ENCODE measurements around the gene CELF1. TPM values are rescaled to one million over a fixed set of nuclear protein-coding genes. Genes with fewer than 3 reads are reported as not detected.

The CELF1 gene
- total and polyA plus RNA-seq, 2 donors (not counting 1 experiment from before 2014, with no cell fraction given), result 81.1 to 100 TPM

DNA sequence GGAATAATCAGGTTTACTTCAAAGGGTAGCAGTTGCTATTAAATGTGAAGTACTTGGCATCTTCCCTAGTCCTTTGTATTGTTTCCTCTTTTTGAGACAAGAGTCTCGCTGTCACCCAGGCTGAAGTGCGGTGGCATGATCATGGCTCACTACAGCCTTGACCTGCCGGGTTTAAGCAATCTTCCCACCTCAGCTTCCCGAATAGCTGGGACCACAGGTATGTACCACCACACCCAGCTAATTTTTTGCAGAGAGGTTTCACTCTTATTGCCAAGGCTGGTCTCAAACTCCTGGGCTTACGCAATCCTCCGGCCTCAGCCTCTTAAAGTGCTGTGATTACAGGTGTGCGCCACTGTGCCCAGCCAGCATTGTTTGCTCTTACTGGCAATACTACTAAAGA is 67.8 kb downstream of the CELF1 start:
- H3K4me2 ChIP-seq (ENCODE audit: extremely low read depth, insufficient read depth, low read length), result no peak overlapping the region
- H3K9me3 ChIP-seq (ENCODE audit: control insufficient read depth, insufficient read depth, low read depth, low read length), result no peaks in the 10 kb centered on the region
- H3K27ac ChIP-seq (ENCODE audit: insufficient read depth, low read length), result no peak overlapping the region
- no peak for DNase-seq (ENCODE audit: low read depth in 2 of 2)
- no peak overlapping the region for H3K9ac ChIP-seq (ENCODE audit: insufficient read depth, low read length)
- no peak overlapping the region for H2AFZ ChIP-seq (ENCODE audit: low read length)
- H3K4me3 ChIP-seq (replicated peaks in 1 of 4; ENCODE audit: control extremely low read depth in 1 of 4, insufficient read depth in 1 of 4, low read depth in 3 of 4, low read length in 4 of 4), result no peak overlapping the region
- peaks cover 2% of the 10 kb centered on the region for H3K4me1 ChIP-seq (ENCODE audit: control insufficient read depth, extremely low read depth, insufficient read depth, low read length)
- H3K79me2 ChIP-seq (ENCODE audit: control insufficient read depth, insufficient read depth, low read length), result peaks cover 12% of the 10 kb centered on the region
- no peaks in the 10 kb centered on the region for H4K20me1 ChIP-seq (ENCODE audit: control insufficient read depth, extremely low read depth, insufficient read depth, low read length)
- H3K27me3 ChIP-seq (ENCODE audit: control insufficient read depth, insufficient read depth, low read length), result no peaks in the 10 kb centered on the region
- peaks cover 11% of the 10 kb centered on the region for H3K36me3 ChIP-seq (ENCODE audit: control insufficient read depth, insufficient read depth, low read length)
- no peak for TF ChIP-seq EZH2 (IDR thresholded peaks at IDR 0.05; ENCODE audit: low read length, missing control alignments)
- TF ChIP-seq, protein P1, sequence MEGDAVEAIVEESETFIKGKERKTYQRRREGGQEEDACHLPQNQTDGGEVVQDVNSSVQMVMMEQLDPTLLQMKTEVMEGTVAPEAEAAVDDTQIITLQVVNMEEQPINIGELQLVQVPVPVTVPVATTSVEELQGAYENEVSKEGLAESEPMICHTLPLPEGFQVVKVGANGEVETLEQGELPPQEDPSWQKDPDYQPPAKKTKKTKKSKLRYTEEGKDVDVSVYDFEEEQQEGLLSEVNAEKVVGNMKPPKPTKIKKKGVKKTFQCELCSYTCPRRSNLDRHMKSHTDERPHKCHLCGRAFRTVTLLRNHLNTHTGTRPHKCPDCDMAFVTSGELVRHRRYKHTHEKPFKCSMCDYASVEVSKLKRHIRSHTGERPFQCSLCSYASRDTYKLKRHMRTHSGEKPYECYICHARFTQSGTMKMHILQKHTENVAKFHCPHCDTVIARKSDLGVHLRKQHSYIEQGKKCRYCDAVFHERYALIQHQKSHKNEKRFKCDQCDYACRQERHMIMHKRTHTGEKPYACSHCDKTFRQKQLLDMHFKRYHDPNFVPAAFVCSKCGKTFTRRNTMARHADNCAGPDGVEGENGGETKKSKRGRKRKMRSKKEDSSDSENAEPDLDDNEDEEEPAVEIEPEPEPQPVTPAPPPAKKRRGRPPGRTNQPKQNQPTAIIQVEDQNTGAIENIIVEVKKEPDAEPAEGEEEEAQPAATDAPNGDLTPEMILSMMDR (conservative IDR thresholded peaks at IDR 0.05 in 1 of 2, IDR thresholded peaks at IDR 0.05 in 1 of 2; ENCODE audit: low read depth in 1 of 2, low read length in 2 of 2), result no peak

DNA sequence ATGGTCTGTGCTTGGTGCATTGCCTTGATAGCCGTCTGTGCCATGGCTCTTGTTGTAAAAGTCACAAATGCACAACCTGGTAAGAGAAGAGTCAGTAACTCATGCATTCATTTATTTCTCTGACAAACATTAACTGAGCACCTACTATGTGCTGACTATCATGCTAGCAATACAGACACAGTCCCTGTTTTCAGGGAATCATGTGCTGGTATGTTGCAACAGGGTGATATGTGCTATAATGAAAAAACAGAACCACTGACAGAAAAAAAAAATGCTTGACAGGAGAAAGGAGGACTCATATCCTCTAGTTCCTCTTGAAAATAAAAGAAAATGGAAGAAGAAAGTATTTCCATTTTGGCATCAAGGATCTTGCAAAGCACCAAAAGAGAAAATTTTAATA is 69.5 kb downstream of the CELF1 start:
- Histone ChIP-seq H3K27ac (ENCODE audit: insufficient read depth, low read length) (no peak overlapping the region), H3K4me3 (replicated peaks in 1 of 4; ENCODE audit: control extremely low read depth in 1 of 4, insufficient read depth in 1 of 4, low read depth in 3 of 4, low read length in 4 of 4) (no peak overlapping the region), H3K79me2 (ENCODE audit: control insufficient read depth, insufficient read depth, low read length) (peaks cover 5% of the 10 kb centered on the region), H4K20me1 (ENCODE audit: control insufficient read depth, extremely low read depth, insufficient read depth, low read length) (no peaks in the 10 kb centered on the region), H3K36me3 (ENCODE audit: control insufficient read depth, insufficient read depth, low read length) (peaks cover 13% of the 10 kb centered on the region), H3K9me3 (ENCODE audit: control insufficient read depth, insufficient read depth, low read depth, low read length) (no peaks in the 10 kb centered on the region), H2AFZ (ENCODE audit: low read length) (no peak overlapping the region), H3K27me3 (ENCODE audit: control insufficient read depth, insufficient read depth, low read length) (no peaks in the 10 kb centered on the region), H3K4me2 (ENCODE audit: extremely low read depth, insufficient read depth, low read length) (no peak overlapping the region), H3K9ac (ENCODE audit: insufficient read depth, low read length) (no peak overlapping the region), H3K4me1 (ENCODE audit: control insufficient read depth, extremely low read depth, insufficient read depth, low read length) (no peaks in the 10 kb centered on the region)
- DNase-seq (ENCODE audit: low read depth in 2 of 2), result no peak
- no peak for TF ChIP-seq EZH2 (IDR thresholded peaks at IDR 0.05; ENCODE audit: low read length, missing control alignments)
- TF ChIP-seq, protein P1 (conservative IDR thresholded peaks at IDR 0.05 in 1 of 2, IDR thresholded peaks at IDR 0.05 in 1 of 2; ENCODE audit: low read depth in 1 of 2, low read length in 2 of 2), result no peak

DNA sequence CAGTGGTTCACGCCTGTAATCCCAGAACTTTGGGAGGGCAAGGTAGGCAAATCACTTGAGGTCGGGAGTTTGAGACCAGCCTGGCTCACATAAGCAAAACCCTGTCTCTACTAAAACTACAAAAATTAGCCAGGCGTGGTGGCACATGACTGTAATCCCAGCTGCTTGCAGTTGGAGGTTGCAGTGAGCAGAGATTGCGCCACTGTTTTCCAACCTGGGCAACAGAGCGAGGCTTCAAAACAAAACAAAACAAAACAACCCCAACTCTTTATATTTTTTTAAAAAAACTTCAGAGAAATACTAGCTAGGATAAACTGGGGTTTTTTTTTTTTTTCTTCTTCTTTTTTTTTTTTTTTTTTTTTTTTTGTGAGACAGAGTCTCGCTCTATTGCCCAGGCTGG is 72.2 kb downstream of the CELF1 start:
- no peak overlapping the region for H2AFZ ChIP-seq (ENCODE audit: low read length)
- no peaks in the 10 kb centered on the region for H3K4me1 ChIP-seq (ENCODE audit: control insufficient read depth, extremely low read depth, insufficient read depth, low read length)
- H3K4me3 ChIP-seq (replicated peaks in 1 of 4; ENCODE audit: control extremely low read depth in 1 of 4, insufficient read depth in 1 of 4, low read depth in 3 of 4, low read length in 4 of 4), result no peak overlapping the region
- no peak overlapping the region for H3K4me2 ChIP-seq (ENCODE audit: extremely low read depth, insufficient read depth, low read length)
- H3K79me2 ChIP-seq (ENCODE audit: control insufficient read depth, insufficient read depth, low read length), result peaks cover 2% of the 10 kb centered on the region
- TF ChIP-seq, protein P1 (conservative IDR thresholded peaks at IDR 0.05 in 1 of 2, IDR thresholded peaks at IDR 0.05 in 1 of 2; ENCODE audit: low read depth in 1 of 2, low read length in 2 of 2), result no peak
- no peak for TF ChIP-seq EZH2 (IDR thresholded peaks at IDR 0.05; ENCODE audit: low read length, missing control alignments)
- no peaks in the 10 kb centered on the region for H3K27me3 ChIP-seq (ENCODE audit: control insufficient read depth, insufficient read depth, low read length)
- H4K20me1 ChIP-seq (ENCODE audit: control insufficient read depth, extremely low read depth, insufficient read depth, low read length), result no peaks in the 10 kb centered on the region
- no peak overlapping the region for H3K9ac ChIP-seq (ENCODE audit: insufficient read depth, low read length)
- no peak overlapping the region for H3K27ac ChIP-seq (ENCODE audit: insufficient read depth, low read length)
- H3K36me3 ChIP-seq (ENCODE audit: control insufficient read depth, insufficient read depth, low read length), result peaks cover 12% of the 10 kb centered on the region
- no peak for DNase-seq (ENCODE audit: low read depth in 2 of 2)
- H3K9me3 ChIP-seq (ENCODE audit: control insufficient read depth, insufficient read depth, low read depth, low read length), result no peaks in the 10 kb centered on the region

Data from fibroblast of lung (primary cell).